ENCODE measurements around the gene GJD3.
"Not testable (repeated sequence)": the region's sequence is repeated elsewhere in the genome, so short reads cannot be mapped to it uniquely, and the experiment has no call there.

GJD3 gene

GRCh38 chr17:40367728-40368127 is 3.2 kb upstream of the GJD3 start:
- not testable (repeated sequence) for DNase-seq (ENCODE audit: low read depth)

GRCh38 chr17:40366861-40367518 is 2.5 kb upstream of the GJD3 start:
- no peak for DNase-seq (ENCODE audit: low read depth)

- DNase-seq (ENCODE audit: low read depth), result no peak
Observed at GRCh38 chr17:40366076-40366860, 1.7 kb upstream of the GJD3 start.

GRCh38 chr17:40364906-40365305 is 369 bp upstream of the GJD3 start:
- DNase-seq (ENCODE audit: low read depth), result no peak

GRCh38 chr17:40363111-40363827 is 1.3 kb downstream of the GJD3 start:
- no peak for DNase-seq (ENCODE audit: low read depth)

GRCh38 chr17:40362696-40363110 is 1.8 kb downstream of the GJD3 start:
- DNase-seq (ENCODE audit: low read depth), result peak; percentile 66

- DNase-seq (ENCODE audit: low read depth), result no peak
Observed at GRCh38 chr17:40361925-40362695, 2.4 kb downstream of the GJD3 start.

- DNase-seq (ENCODE audit: low read depth), result no peak
Observed at GRCh38 chr17:40361063-40361924, 3.2 kb downstream of the GJD3 start.

GRCh38 chr17:40360091-40360490 is 4.4 kb downstream of the GJD3 start:
- no peak for DNase-seq (ENCODE audit: low read depth)

GRCh38 chr17:40358323-40359038 is 6.1 kb downstream of the GJD3 start:
- DNase-seq (ENCODE audit: low read depth), result peak; percentile 91

GRCh38 chr17:40356990-40357881 is 7.3 kb downstream of the GJD3 start:
- DNase-seq (ENCODE audit: low read depth), result no peak

GRCh38 chr17:40355804-40356758 is 8.5 kb downstream of the GJD3 start:
- DNase-seq (ENCODE audit: low read depth), result no peak

GRCh38 chr17:40355123-40355803 is 9.3 kb downstream of the GJD3 start:
- DNase-seq (ENCODE audit: low read depth), result peak; percentile 75

GRCh38 chr17:40354221-40355122 is 10.1 kb downstream of the GJD3 start:
- DNase-seq (ENCODE audit: low read depth), result no peak

GRCh38 chr17:40352779-40353394 is 11.7 kb downstream of the GJD3 start:
- no peak for DNase-seq (ENCODE audit: low read depth)

GRCh38 chr17:40352237-40352778 is 12.2 kb downstream of the GJD3 start:
- DNase-seq (ENCODE audit: low read depth), result no peak

Measured in activated T-cell treated with anti-CD3 and anti-CD28 coated beads for 1 hour (primary cell).